ENCODE data around the gene KIF2A.

KIF2A gene

GRCh38 chr5:62385131-62385530, 79.1 kb downstream of the KIF2A start:
- no peak for DNase-seq (ENCODE audit: low read depth)

GRCh38 chr5:62385816-62386400, 79.9 kb downstream of the KIF2A start:
- DNase-seq (ENCODE audit: low read depth) = no peak

- peak; percentile 48 for DNase-seq (ENCODE audit: low read depth)
These were observed 80.8 kb downstream of the KIF2A start for GRCh38 chr5:62386824-62387223.

- DNase-seq (ENCODE audit: low read depth) = peak; percentile 21
These were observed 89.4 kb downstream of the KIF2A start for GRCh38 chr5:62395210-62395950.

GRCh38 chr5:62403411-62404250, 97.6 kb downstream of the KIF2A start, which contains the start of gene DIMT1:
Gene DIMT1 (minus strand): TSS chr5:62403905. CDS start chr5:62403772, 133 bp downstream.
- peak; percentile 97 for DNase-seq (ENCODE audit: low read depth)

GRCh38 chr5:62412549-62413329, 106.7 kb downstream of the KIF2A start, which contains the start of gene IPO11:
Gene IPO11 (plus strand): TSS chr5:62412763. CDS start chr5:62437280, 24,517 bp downstream.
- DNase-seq (ENCODE audit: low read depth) = peak; percentile 98

- DNase-seq (ENCODE audit: low read depth) = no peak
These were observed 107.7 kb downstream of the KIF2A start for GRCh38 chr5:62413711-62414110.

DNA sequence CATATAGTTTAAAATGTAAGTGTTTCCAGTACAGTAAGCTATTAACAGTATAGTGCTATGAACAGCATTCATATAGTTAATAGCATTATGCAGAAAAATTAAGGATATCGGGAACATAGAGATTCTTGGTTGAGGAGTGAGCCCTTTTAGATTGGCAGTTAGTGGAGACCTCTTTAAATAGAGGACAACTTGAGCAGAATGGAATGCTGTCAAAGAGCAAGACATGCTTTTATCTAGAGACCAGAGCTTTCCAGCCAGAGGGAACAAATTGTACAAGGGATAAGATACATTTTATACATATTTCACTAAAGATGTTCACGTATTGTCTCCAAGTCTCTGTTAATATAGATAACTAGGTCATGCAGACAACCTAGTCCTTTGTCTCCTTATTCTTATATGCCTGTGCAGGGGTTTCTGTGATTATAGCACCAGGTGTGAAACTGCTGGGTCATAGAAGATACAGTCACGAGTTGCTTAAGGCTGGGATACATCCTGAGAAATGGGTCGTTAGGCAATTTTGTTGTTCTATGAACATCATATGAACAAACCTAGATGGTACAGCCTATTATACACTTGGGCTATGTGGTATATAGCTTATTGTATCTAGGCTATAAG, 112.6 kb downstream of the KIF2A start:
- no peak for DNase-seq (ENCODE audit: low read depth)

DNA sequence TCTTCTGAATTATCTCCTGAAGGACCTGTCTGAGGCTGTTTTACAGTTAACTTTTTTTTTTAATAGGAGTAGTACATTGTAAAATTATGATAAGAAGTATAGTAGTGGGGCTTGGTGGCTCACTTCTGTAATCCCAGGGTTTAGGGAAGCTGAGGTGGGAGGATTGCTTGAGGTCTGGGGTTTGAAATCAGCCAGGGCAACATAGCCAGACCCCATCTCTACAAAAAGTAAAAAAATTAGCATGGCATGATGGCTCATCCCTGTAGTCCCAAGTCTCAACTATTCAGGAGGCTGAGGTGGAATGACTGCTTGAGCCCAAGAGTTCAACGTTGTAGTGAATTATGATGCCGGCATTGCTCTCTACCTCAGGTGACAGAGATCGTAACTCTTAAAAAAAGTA, 113.6 kb downstream of the KIF2A start:
- DNase-seq (ENCODE audit: low read depth) = no peak

DNA sequence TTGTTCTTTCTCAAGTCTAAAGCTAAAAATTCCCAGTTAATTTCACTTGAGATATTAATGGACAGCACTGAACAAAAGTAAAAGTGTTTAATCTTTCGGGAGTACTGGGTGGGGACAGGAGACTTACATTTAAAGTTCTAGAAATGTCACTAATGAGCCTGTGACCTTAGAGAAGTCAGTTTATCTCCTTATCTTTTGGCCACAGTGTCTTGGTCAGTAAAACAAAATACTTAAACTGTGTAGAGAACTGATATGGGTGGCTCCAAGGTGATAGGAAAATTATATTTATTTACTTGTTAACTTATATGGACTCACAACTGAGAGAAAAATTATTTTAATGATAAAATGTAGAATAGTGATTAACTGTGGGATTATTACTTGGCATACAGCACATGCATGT, 115.4 kb downstream of the KIF2A start:
- no peak for DNase-seq (ENCODE audit: low read depth)

DNA sequence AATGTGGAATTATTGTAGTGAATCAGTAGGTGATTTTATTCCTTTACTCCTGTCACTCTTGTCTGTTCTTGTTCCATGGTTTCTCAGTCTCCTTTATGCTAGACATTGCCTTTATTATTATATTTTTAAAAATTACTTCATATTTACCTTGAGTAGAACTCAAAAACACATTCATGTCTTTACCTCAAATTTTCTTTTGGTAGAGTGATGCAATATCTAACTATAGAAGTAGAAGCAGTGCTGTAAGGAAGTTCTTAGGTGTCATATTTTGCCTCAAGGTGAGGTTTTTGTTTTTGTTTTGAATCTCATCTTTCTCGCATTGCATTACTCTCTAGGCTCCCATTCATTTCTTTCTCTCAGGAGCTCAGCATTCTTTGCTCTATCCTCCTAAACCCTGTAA, 118.8 kb downstream of the KIF2A start:
- DNase-seq (ENCODE audit: low read depth) = no peak

- DNase-seq (ENCODE audit: low read depth) = peak; percentile 8
These were observed 126.0 kb downstream of the KIF2A start for GRCh38 chr5:62431735-62432620.

- DNase-seq (ENCODE audit: low read depth) = peak; percentile 53
These were observed 126.6 kb downstream of the KIF2A start for GRCh38 chr5:62432621-62433064.
